Amniotic epithelial cell (primary cell): ENCODE data around the gene SNAPIN.
A peak's percentile ranks its signal among the peaks of the same experiment; 100 is the strongest.

Experiments used
- DNase-seq: peaks from one replicate; pipeline ENCODE4 v3.0.0-alpha.2; 2010; ENCODE audit warnings: low read depth

SNAPIN gene

GRCh38 chr1:153678519-153679336, 20.2 kb downstream of the SNAPIN start, which contains the start of gene NPR1:
NPR1 (plus strand) TSS chr1:153678688; CDS start chr1:153679109, 421 bp downstream.
- no peak for DNase-seq

GRCh38 chr1:153679337-153680119, 21.0 kb downstream of the SNAPIN start:
- DNase-seq: no peak

- DNase-seq: no peak
Observed at GRCh38 chr1:153680120-153680403, 21.6 kb downstream of the SNAPIN start.

DNA sequence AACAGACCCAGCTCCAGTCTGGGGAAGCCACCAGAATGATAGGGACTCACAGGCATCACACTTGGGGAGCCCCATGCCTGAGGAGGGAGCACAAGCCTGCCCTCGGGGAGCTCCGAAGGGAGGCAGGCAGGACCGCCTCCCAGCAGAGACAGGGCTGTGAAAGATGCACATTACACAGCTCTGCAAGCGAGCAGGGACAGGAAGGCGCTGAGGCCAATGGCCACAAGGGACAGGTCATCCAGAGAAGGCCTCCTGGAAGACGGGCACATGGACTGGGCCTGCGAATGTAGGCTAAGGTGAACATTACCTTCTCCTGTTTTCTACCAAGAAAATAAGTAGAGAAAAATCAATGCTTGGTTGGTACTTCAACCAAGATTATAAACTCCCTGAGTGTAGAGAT, 24.2 kb downstream of the SNAPIN start:
- DNase-seq: no peak

DNA sequence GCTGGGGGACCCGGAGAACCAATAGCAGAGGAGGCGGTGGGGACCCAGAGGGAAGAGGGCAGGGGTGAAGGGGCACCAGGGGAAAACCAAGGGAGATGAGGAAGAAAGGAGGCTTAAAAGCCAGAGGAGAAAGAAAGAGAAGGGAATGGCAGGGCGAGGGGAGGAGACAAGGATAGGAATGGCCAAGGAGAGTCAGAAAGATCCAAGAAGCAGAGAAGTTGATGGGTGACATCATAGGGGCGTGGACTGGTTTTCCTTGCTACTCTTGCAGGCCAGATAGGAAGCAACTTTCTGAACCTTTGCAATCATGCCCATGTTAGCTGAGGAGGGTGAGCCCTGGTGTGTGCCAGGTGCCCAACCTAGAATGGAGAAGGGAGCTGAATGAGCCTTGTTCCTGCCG, 25.4 kb downstream of the SNAPIN start:
- peak; percentile 80 for DNase-seq

DNA sequence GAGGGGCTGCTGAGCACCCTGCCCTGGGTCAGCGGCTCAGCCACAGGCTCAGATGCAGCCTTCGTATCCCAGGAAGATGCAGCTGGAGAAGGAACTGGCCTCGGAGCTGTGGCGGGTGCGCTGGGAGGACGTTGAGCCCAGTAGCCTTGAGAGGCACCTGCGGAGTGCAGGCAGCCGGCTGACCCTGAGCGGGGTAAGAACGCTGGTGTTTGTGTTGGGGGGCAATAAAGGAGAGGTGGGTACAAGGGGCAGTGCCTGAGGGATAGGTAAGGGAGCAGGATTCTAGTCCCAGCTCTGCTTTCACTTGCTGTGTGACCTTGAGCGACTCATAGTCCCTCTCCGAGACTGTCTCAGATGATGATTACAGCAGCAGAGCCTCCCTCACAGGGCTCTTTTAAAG, 26.4 kb downstream of the SNAPIN start:
- DNase-seq: no peak

DNA sequence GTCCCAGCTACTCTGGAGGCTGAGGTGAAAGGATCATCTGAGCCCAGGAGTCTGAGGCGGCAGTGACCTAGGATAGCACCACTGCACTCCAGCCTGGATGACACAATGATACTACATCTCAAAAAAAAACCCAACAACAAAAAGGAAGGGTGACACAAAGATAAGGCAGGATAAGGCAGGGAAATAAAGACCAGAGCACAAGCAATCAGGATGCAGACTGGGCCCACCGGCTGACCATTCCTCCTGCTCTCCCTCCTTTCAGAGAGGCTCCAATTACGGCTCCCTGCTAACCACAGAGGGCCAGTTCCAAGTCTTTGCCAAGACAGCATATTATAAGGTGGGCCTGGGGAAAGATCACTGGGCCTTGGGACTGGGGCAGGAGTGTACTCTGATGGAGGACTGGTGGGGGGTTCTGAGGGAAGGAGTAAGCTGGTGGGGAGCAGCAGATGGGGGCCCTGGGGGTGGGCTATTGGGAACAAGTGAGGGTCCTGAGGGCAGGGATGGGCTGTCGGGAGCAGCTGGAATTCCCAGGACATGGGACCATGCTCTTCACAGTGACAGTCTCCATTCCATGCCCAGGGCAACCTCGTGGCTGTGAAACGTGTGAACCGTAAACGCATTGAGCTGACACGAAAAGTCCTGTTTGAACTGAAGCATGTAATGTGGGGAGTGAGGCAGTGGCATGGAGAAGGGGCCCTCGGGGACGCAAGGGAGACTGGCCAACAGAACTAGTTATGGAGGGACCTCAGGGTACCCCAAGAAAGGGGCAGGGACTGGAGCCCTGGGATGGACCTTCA, 27.2 kb downstream of the SNAPIN start:
- DNase-seq: no peak

DNA sequence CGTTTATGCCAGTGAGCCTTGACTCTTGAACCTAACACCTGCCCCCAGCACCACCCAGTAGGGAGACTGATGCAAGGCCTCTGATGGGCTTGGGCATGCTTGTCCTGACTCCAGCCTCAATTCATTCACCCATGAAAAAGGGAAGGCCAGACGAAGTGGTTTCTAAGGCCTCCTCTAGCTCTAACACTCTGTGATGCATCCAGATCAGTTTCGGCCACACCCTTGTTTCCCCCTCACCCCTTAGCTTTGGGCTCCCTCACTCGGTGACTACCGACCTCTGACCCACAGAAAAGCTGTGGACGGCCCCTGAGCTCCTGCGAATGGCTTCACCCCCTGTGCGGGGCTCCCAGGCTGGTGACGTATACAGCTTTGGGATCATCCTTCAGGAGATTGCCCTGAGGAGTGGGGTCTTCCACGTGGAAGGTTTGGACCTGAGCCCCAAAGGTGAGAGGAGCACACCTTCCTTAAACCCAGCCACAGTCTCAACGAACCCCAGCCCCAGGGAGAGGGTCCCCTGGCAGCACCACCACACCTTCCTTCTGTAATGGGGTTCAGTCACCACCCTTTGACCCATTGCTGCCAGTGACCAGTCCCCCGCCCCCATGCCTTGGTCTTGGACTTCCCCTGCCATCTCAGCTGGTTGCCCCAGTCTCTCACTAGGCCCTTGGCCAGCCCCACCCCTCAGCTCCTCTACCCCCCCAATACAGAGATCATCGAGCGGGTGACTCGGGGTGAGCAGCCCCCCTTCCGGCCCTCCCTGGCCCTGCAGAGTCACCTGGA, 29.0 kb downstream of the SNAPIN start:
- DNase-seq: no peak

- no peak for DNase-seq
Observed at GRCh38 chr1:153688276-153688675, 29.8 kb downstream of the SNAPIN start.

GRCh38 chr1:153688736-153689328, 30.3 kb downstream of the SNAPIN start:
- DNase-seq: no peak

DNA sequence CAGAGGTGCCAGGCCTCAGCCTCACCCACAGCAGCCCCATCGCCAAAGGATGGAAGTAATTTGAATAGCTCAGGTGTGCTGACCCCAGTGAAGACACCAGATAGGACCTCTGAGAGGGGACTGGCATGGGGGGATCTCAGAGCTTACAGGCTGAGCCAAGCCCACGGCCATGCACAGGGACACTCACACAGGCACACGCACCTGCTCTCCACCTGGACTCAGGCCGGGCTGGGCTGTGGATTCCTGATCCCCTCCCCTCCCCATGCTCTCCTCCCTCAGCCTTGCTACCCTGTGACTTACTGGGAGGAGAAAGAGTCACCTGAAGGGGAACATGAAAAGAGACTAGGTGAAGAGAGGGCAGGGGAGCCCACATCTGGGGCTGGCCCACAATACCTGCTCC, 35.0 kb downstream of the SNAPIN start:
- DNase-seq: no peak

DNA sequence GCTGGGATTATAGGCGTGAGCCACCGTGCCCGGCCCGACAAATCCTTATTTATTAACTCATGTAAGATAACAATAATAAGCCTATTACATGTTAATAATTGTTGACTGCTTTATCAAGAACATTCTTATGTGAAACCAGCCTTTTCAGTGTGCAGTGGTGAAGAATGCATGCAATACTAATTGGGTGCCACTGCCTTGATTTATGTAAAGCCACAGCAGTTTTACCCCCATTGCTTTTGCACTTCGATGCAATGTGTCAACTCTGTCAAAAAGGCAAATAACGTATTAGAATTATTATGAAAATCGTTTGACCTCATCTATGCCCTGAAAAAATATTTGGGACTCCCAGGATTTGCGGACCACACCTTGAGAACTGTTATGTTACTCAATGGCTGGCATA, 38.2 kb downstream of the SNAPIN start:
- peak; percentile 51 for DNase-seq

GRCh38 chr1:153697191-153698019, 38.9 kb downstream of the SNAPIN start:
- peak; percentile 99 for DNase-seq

DNA sequence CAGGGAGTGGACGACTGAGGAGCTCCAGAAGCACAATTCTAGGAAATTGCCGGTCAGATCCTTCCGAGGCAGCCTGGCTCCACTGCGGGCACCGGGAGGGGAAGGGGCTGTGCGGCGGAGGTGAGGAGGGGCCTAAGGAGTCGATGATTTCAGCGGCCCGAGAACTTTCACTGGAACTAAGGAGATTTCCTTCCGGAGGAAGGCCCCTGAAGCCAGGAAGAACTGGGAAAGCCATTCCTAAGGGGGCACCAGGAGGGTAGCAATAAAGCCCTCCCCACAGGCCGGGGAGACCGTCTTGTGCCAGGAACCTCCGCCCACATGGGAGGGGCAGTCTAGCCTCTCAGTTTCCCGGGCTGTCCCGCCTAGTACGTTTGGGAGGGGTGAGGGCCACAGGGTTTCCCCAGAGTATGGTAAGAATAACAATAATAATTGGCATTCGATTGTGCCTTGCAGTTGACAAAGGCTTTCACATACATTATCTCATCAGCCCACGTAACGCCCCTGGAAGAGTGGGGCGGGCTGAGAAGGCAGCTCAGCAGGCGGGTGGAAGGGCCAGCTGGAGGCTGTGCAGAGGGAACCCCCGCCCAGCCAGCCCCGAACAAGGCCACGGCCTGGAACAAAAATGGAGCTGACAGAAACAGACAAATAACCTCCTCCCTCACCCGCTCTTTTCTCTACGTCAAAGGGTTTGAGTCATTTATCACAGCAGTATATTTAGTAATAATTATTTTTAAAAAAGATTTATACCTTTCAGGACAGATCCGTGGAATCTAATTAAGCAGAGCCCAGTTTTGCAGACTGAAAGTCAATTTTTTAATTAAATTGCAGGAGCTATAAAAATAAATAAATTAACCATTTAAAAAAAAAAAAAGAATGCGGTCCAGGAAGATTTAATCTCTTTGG, 39.8 kb downstream of the SNAPIN start:
- peak; percentile 93 for DNase-seq

DNA sequence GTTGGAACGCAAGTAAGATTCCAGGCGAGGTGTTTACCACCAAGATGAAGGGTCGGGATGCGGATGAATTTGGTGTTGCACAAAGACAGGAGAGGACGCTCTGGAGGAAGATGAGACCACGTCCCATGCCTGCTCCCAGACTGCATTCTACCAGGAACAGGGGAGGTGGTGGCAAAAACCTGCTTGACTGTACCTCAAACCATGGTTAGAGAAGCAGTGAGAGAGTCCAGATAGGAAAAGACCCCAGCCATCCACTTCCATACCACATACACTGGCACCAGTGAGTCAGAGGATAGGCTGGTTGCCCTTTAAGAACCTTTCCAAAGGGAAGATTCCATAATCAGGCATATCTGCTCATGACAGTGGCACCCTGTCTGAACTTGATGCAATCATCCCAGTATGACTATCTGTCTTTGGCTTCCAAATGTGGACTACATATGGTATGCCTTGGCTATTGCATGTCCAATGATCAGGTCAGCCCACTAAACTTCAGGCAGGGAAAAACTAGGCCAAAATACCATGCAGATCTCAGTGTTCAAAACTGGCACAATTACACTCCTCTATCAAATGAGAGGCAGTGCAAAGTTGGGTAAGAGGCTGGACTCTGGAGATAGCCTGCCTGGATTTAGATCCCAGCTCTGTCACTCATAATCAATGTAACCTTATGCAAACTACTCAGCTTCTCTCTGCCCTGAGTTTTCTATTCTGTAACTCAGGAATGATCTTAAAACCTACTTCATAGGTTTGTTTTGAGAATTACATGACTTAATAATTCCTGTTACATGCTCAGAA, 40.6 kb downstream of the SNAPIN start:
- DNase-seq: peak; percentile 84

- DNase-seq: no peak
Observed at GRCh38 chr1:153699768-153700167, 41.3 kb downstream of the SNAPIN start.

DNA sequence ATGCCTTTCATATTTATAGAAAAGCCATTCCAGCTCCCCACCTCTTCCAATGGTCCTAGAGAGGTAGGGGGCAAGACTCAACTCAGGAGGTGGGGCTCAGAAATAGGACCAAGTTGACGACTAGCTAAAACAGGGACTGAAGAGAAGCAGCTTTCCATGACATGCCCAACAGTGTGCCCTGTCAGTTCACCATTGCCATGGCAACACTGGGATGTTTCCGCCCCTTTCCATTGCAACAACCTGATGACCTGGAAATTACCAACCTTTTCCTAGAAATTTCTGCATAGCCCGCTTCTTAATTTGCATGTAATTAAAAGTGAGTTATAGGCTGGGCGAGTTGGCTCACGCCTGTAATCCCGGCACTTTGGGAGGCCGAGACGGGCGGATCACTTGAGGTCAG, 47.0 kb downstream of the SNAPIN start:
- no peak for DNase-seq

DNA sequence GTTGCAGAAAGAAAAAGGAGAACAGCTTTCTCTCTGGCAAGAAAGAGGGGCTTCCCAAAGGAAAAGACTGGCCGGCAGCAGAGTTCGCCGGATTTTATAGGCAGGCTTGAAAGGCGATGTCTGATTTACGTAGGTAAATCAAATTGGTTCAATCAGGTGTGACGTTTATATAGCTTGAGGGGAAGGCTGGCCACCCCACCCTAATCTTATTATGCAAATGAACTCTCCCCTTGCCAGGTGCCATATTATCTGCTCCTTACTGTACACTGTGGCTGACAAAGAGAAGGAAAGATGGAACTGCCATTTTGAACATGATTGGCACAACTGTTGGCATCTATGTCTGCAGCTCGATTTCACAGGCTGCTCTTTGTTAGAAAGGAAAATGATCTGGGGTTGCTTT, 52.5 kb downstream of the SNAPIN start:
- DNase-seq: no peak
